CD4-positive, alpha-beta T cell treated with Interleukin-15 for 1 hour (primary cell): ENCODE data around the gene WDR88.
"Not testable (repeated sequence)": the region's sequence is repeated elsewhere in the genome, so short reads cannot be mapped to it uniquely, and the experiment has no call there.

Experiments used
- DNase-seq: peaks from one replicate; pipeline ENCODE4 v3.0.0-alpha.2; 2020

The WDR88 gene

GRCh38 chr19:33132021-33132420 lies at the start of gene WDR88:
Gene WDR88, plus strand, starts transcription at chr19:33132114. Its CDS starts 56 bp downstream, at chr19:33132170.
- DNase-seq = no peak

- DNase-seq = no peak
These were observed 46.3 kb upstream of the WDR88 start for GRCh38 chr19:33085570-33086128.

GRCh38 chr19:33086955-33087354 lies 45.0 kb upstream of the WDR88 start:
- no peak for DNase-seq

- no peak for DNase-seq
These were observed 42.9 kb upstream of the WDR88 start for GRCh38 chr19:33089010-33089409.

- no peak for DNase-seq
These were observed 41.7 kb upstream of the WDR88 start for GRCh38 chr19:33090179-33090578.

GRCh38 chr19:33093420-33094210 lies 38.3 kb upstream of the WDR88 start:
- DNase-seq = no peak

GRCh38 chr19:33094436-33095067 lies 37.4 kb upstream of the WDR88 start:
- DNase-seq = no peak

- DNase-seq = no peak
These were observed 35.9 kb upstream of the WDR88 start for GRCh38 chr19:33096005-33096404.

- DNase-seq = no peak
These were observed 33.8 kb upstream of the WDR88 start for GRCh38 chr19:33098055-33098534.

GRCh38 chr19:33100894-33101644 lies 30.8 kb upstream of the WDR88 start:
- no peak for DNase-seq

GRCh38 chr19:33102893-33103292 lies 29.0 kb upstream of the WDR88 start:
- DNase-seq = no peak

GRCh38 chr19:33108161-33108560 lies 23.8 kb upstream of the WDR88 start:
- DNase-seq = no peak

GRCh38 chr19:33110137-33110910 lies 21.6 kb upstream of the WDR88 start:
- DNase-seq = no peak

GRCh38 chr19:33111587-33111986 lies 20.3 kb upstream of the WDR88 start:
- DNase-seq = no peak

GRCh38 chr19:33114312-33114711 lies 17.6 kb upstream of the WDR88 start:
- DNase-seq = no peak

GRCh38 chr19:33117501-33117900 lies 14.4 kb upstream of the WDR88 start:
- no peak for DNase-seq

- DNase-seq = no peak
These were observed 13.3 kb upstream of the WDR88 start for GRCh38 chr19:33118643-33119042.

GRCh38 chr19:33124207-33125098 lies 7.5 kb upstream of the WDR88 start:
- no peak for DNase-seq

GRCh38 chr19:33125929-33126388 lies 6.0 kb upstream of the WDR88 start:
- peak; percentile 50 for DNase-seq

GRCh38 chr19:33126712-33127111 lies 5.2 kb upstream of the WDR88 start:
- not testable (repeated sequence) for DNase-seq

- no peak for DNase-seq
These were observed 2.0 kb upstream of the WDR88 start for GRCh38 chr19:33129901-33130300.
